ENCODE results near the gene CHL1. TPM values are rescaled to one million over a fixed set of nuclear protein-coding genes. Genes with fewer than 3 reads are reported as not detected.

The CHL1 gene
- total RNA-seq (2021; fragmentation: NEBNext Ultra II Directional; extraction: Animal tissue kit (Norgen Biotek cat#: 25700)) = not detected
- long read RNA-seq = 0 reads

GRCh38 chr3:196311-197148 is at the start of gene CHL1:
TSS of gene CHL1 (plus strand) at chr3:196763. CDS start at chr3:319777, 123,014 bp downstream.
- DNase-seq = no peak
- H3K4me1 Mint-ChIP-seq (ENCODE audit: low read depth) = no peaks in the 10 kb centered on the region

GRCh38 chr3:151614-152189 is 44.9 kb upstream of the CHL1 start:
- H3K4me3 Mint-ChIP-seq = no peak overlapping the region
- H3K4me1 Mint-ChIP-seq (ENCODE audit: low read depth) = no peaks in the 10 kb centered on the region

More at GRCh38 chr3:196311-197148, at the start of gene CHL1:
- Mint-ChIP-seq H3K36me3 (ENCODE audit: low read depth) (peaks cover 6% of the 10 kb centered on the region; the same call in 1 of the 2 replicates), H3K9me3 (peaks cover 23% of the 10 kb centered on the region), H3K27me3 (ENCODE audit: insufficient read depth) (no peaks in the 10 kb centered on the region), H3K27ac (no peak within 1 kb of the TSS), H3K4me3 (no peak within 1 kb of the TSS)
- no peak for TF ChIP-seq CTCF (IDR thresholded peaks at IDR 0.05)

GRCh38 chr3:159974-160373 is 36.6 kb upstream of the CHL1 start:
- no peak for DNase-seq
- Mint-ChIP-seq H3K27me3 (ENCODE audit: insufficient read depth) (no peaks in the 10 kb centered on the region), H3K4me3 (no peak overlapping the region), H3K27ac (no peak overlapping the region), H3K9me3 (peaks cover 53% of the 10 kb centered on the region), H3K4me1 (ENCODE audit: low read depth) (no peaks in the 10 kb centered on the region), H3K36me3 (ENCODE audit: low read depth) (no peaks in the 10 kb centered on the region; the same call in 1 of the 2 replicates)
- TF ChIP-seq CTCF (IDR thresholded peaks at IDR 0.05) = no peak

More at GRCh38 chr3:151614-152189, 44.9 kb upstream of the CHL1 start:
- H3K36me3 Mint-ChIP-seq (ENCODE audit: low read depth) = no peaks in the 10 kb centered on the region
- no peak overlapping the region for H3K27ac Mint-ChIP-seq
- TF ChIP-seq CTCF (IDR thresholded peaks at IDR 0.05) = no peak
- H3K9me3 Mint-ChIP-seq = peaks cover 36% of the 10 kb centered on the region
- no peak for DNase-seq
- H3K27me3 Mint-ChIP-seq (ENCODE audit: insufficient read depth) = no peaks in the 10 kb centered on the region

- no peak for TF ChIP-seq CTCF (IDR thresholded peaks at IDR 0.05)
- Mint-ChIP-seq H3K4me1 (ENCODE audit: low read depth) (no peaks in the 10 kb centered on the region), H3K4me3 (no peak overlapping the region), H3K9me3 (peaks cover 53% of the 10 kb centered on the region), H3K27ac (no peak overlapping the region), H3K27me3 (ENCODE audit: insufficient read depth) (no peaks in the 10 kb centered on the region), H3K36me3 (ENCODE audit: low read depth) (no peaks in the 10 kb centered on the region; the same call in 1 of the 2 replicates)
- no peak for DNase-seq
These were observed 30.5 kb upstream of the CHL1 start for GRCh38 chr3:166071-166470.

GRCh38 chr3:166799-167198 is 29.8 kb upstream of the CHL1 start:
- Mint-ChIP-seq H3K4me1 (ENCODE audit: low read depth) (no peaks in the 10 kb centered on the region), H3K36me3 (ENCODE audit: low read depth) (no peaks in the 10 kb centered on the region; the same call in 1 of the 2 replicates), H3K27me3 (ENCODE audit: insufficient read depth) (no peaks in the 10 kb centered on the region), H3K27ac (no peak overlapping the region), H3K4me3 (no peak overlapping the region), H3K9me3 (peaks cover 47% of the 10 kb centered on the region)
- DNase-seq = no peak
- TF ChIP-seq CTCF (IDR thresholded peaks at IDR 0.05) = no peak

Data from HFFc6 (cell line).